ENCODE results near the gene ITGA3.

DNA sequence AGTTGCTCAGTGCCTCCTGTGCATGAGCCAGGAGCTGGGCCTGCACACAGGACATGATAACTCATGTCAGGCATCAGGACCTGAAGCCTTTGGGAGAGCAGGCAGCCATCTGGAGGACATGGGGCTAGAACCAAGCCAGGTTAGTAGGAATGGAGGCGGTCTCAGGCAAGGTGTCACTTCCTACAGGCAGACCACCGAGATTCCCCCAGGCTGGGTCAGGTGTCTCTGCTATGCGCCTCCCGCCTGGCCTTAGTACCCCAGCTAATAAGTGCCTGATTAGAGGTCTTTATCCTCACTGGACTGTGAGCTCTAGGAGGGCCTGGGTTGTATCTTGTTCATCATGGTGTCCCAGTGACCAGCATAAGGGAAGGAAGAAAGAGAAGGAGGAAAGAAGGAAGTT is 58.5 kb downstream of the ITGA3 start:
- TF ChIP-seq, protein P1, sequence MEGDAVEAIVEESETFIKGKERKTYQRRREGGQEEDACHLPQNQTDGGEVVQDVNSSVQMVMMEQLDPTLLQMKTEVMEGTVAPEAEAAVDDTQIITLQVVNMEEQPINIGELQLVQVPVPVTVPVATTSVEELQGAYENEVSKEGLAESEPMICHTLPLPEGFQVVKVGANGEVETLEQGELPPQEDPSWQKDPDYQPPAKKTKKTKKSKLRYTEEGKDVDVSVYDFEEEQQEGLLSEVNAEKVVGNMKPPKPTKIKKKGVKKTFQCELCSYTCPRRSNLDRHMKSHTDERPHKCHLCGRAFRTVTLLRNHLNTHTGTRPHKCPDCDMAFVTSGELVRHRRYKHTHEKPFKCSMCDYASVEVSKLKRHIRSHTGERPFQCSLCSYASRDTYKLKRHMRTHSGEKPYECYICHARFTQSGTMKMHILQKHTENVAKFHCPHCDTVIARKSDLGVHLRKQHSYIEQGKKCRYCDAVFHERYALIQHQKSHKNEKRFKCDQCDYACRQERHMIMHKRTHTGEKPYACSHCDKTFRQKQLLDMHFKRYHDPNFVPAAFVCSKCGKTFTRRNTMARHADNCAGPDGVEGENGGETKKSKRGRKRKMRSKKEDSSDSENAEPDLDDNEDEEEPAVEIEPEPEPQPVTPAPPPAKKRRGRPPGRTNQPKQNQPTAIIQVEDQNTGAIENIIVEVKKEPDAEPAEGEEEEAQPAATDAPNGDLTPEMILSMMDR (IDR thresholded peaks at IDR 0.05; ENCODE audit: insufficient read depth, low read length, poor library complexity, severe bottlenecking): no peak
- TF ChIP-seq EZH2phosphoT487 (conservative IDR thresholded peaks at IDR 0.05; ENCODE audit: low read length): no peak

All from SU-DHL-6 (cell line).